GM13976 (cell line): Measurements from ENCODE around the gene LACTB.
"Not testable (repeated sequence)": the region's sequence is repeated elsewhere in the genome, so short reads cannot be mapped to it uniquely, and the experiment has no call there.

ENCODE experiments used
- DNase-seq: peaks from one replicate; pipeline ENCODE4 v3.0.0; 2012; ENCODE audit warnings: low spot score
- in situ Hi-C: fragments of 300-500 bp; cut with MboI; formaldehyde crosslinking; loops from one replicate; pipeline ENCODE4 v1.12.0; 2022; ENCODE audit warnings: low sequenced_read_pairs, mixed read lengths, inconsistent platforms; ENCODE audit not compliant: unreplicated experiment
- TF ChIP-seq, protein P1 (sequence below): IDR thresholded peaks from 2 replicates; pipeline ENCODE4 v1.5.1; 2012; ENCODE audit warnings: borderline replicate concordance, mild to moderate bottlenecking; ENCODE audit not compliant: insufficient read depth; ENCODE audit errors: extremely low read depth, missing control alignments, control extremely low read depth

LACTB gene

DNA sequence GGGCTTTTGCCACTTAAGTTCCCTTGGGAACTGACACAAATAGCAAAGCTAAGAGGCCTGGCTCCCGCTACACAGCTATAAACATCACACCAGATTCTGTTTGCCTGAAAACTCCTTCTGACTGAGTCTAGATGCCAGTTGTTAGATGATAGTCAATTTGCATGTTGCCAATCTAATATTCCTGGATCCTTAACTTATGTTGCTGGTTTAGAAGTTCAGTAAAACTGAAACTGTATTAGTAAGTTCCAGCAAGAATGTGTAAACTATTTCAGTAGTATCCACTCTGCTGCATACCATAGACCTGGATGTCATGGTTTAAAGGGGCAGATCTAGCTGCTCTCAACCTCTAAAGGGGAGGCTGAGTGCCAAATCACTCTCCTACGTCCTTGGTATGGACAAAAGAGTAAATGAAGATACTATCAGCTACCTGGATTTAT lies 27.1 kb upstream of the LACTB start:
- TF ChIP-seq, protein P1, sequence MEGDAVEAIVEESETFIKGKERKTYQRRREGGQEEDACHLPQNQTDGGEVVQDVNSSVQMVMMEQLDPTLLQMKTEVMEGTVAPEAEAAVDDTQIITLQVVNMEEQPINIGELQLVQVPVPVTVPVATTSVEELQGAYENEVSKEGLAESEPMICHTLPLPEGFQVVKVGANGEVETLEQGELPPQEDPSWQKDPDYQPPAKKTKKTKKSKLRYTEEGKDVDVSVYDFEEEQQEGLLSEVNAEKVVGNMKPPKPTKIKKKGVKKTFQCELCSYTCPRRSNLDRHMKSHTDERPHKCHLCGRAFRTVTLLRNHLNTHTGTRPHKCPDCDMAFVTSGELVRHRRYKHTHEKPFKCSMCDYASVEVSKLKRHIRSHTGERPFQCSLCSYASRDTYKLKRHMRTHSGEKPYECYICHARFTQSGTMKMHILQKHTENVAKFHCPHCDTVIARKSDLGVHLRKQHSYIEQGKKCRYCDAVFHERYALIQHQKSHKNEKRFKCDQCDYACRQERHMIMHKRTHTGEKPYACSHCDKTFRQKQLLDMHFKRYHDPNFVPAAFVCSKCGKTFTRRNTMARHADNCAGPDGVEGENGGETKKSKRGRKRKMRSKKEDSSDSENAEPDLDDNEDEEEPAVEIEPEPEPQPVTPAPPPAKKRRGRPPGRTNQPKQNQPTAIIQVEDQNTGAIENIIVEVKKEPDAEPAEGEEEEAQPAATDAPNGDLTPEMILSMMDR: no peak
- DNase-seq: no peak
- in situ Hi-C loops: no loop called here

- in situ Hi-C loops: no loop called here
- TF ChIP-seq, protein P1: no peak
- no peak for DNase-seq
Measured at GRCh38 chr15:63096178-63096577, 25.5 kb upstream of the LACTB start.

GRCh38 chr15:63098901-63099300 lies 22.8 kb upstream of the LACTB start:
- DNase-seq, in situ Hi-C loops: not testable (repeated sequence)

DNA sequence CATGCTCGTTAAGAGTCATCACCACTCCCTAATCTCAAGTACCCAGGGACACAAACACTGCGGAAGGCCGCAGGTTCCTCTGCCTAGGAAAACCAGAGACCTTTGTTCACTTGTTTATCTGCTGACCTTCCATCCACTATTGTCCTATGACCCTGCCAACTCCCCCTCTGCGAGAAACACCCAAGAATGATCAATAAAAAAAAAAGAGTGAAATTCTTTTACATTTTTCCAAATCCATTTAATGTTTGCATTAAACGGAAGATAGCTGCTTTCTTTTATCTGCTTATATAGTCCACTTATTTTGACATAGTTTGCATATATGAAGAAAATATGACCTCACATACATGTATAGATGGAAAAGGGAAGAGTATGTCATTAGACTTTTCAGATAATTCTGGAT lies 22.1 kb upstream of the LACTB start:
- in situ Hi-C loops: not testable (repeated sequence)

DNA sequence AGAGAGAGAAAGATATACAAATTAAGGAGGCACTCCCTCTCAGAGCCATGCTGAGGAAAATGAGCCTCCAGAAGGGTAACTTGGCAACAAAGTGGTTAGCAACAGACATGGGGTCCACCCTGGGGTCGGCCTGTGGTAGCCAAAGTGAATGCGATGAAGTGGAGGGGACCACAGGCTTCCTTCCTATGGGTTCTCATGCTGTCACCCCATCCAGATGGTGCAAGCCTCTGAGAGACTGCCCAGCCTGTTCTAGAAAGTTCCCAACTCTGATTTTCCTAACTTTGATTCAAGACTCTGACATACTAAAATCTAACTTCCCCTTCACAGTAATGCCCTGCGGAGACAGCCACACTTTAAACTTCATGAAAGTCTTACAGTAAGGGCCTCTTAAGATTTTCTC lies 18.2 kb upstream of the LACTB start:
- TF ChIP-seq, protein P1: no peak
- no peak for DNase-seq
- in situ Hi-C loops: no loop called here

More for the DNA sequence above, 22.1 kb upstream of the LACTB start:
- DNase-seq: not testable (repeated sequence)

- TF ChIP-seq, protein P1: no peak
- DNase-seq: no peak
- in situ Hi-C loops: no loop called here
Measured at GRCh38 chr15:63104727-63105126, 16.9 kb upstream of the LACTB start.

- in situ Hi-C loops: not testable (repeated sequence)
Measured at GRCh38 chr15:63105354-63105753, 16.3 kb upstream of the LACTB start.

GRCh38 chr15:63107895-63108546 lies 13.6 kb upstream of the LACTB start:
- TF ChIP-seq, protein P1: no peak
- no peak for DNase-seq
- in situ Hi-C loops: no loop called here

More at GRCh38 chr15:63105354-63105753, 16.3 kb upstream of the LACTB start:
- not testable (repeated sequence) for DNase-seq

DNA sequence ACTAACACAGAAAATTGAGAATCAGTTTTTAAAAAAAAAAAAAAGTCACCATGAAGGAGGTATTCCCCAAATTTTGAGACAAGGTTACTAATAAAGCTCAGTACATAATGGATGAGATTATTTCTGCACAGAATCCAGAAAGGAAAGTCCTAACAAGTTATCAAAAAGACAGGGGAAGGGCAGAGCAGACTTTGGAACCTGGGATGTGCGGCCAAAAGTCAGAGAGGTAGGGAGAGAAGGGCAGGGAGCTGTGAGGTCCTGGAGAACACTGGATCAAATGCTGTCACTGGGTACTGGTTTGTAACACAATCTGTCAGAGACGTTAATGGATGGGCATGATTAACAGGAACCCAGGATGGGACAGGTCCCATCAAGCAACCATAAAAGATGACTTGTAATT lies 12.2 kb upstream of the LACTB start:
- TF ChIP-seq, protein P1: no peak
- DNase-seq: no peak

More for the DNA sequence above, 12.2 kb upstream of the LACTB start:
- in situ Hi-C loops: no loop called here
